ENCODE data around the gene DHRS12. TPM values are rescaled to one million over a fixed set of nuclear protein-coding genes. Genes with fewer than 3 reads are reported as not detected.

The DHRS12 gene
- total and polyA plus RNA-seq, 10 donors, result 11.3 to 22.8 (median 16.9) TPM

GRCh38 chr13:51786425-51787265 lies 17.3 kb downstream of the DHRS12 start:
- no peak for DNase-seq
- Histone ChIP-seq H3K27me3 (replicated peaks in 1 of 7) (no peaks in the 10 kb centered on the region), H3K36me3 (peaks cover 0 to 32% (median 0%) of the 10 kb centered on the region in 6 donors), H3K27ac (no peak overlapping the region), H3K4me3 (no peak overlapping the region), H3K4me1 (peaks cover 0 to 12% (median 0%) of the 10 kb centered on the region in 6 donors), H3K9me3 (no peaks in the 10 kb centered on the region)
- intact Hi-C loops (cut with DNase I; ENCODE audit: low total_unique reads), result no loop called here
- WGBS, 5 donors, result 77 to 87% (median 85%) methylated on average over 10 of the region's 10 CpGs
- TF ChIP-seq CTCF (IDR thresholded peaks at IDR 0.05 in 8 of 11, conservative IDR thresholded peaks at IDR 0.05 in 3 of 11) (no peak), POLR2AphosphoS5 (IDR thresholded peaks at IDR 0.05) (no peak), POLR2A (IDR thresholded peaks at IDR 0.05) (no peak)

GRCh38 chr13:51785712-51786424 lies 18.1 kb downstream of the DHRS12 start:
- Histone ChIP-seq H3K4me3 (no peak overlapping the region), H3K4me1 (peaks cover 0 to 12% (median 0%) of the 10 kb centered on the region in 6 donors), H3K27ac (no peak overlapping the region), H3K9me3 (no peaks in the 10 kb centered on the region), H3K27me3 (replicated peaks in 1 of 7) (no peaks in the 10 kb centered on the region), H3K36me3 (peaks cover 0 to 28% (median 0%) of the 10 kb centered on the region in 6 donors)
- DNase-seq, result no peak
- intact Hi-C loops (cut with DNase I; ENCODE audit: low total_unique reads), result no loop called here
- WGBS, 5 donors, result 42 to 65% (median 57%) methylated on average over 12 of the region's 12 CpGs
- TF ChIP-seq CTCF (IDR thresholded peaks at IDR 0.05 in 8 of 11, conservative IDR thresholded peaks at IDR 0.05 in 3 of 11), result no peak
- peak in 2 of 3 donors; percentile 21 to 30 for TF ChIP-seq POLR2AphosphoS5 (IDR thresholded peaks at IDR 0.05)
- TF ChIP-seq POLR2A (IDR thresholded peaks at IDR 0.05), result no peak

GRCh38 chr13:51784097-51784496 lies 19.9 kb downstream of the DHRS12 start:
- H3K4me3 ChIP-seq, result no peak overlapping the region
- no peak for DNase-seq
- peaks cover 0 to 12% (median 0%) of the 10 kb centered on the region in 6 donors for H3K4me1 ChIP-seq
- no peak overlapping the region for H3K27ac ChIP-seq
- H3K27me3 ChIP-seq (replicated peaks in 1 of 7), result no peaks in the 10 kb centered on the region
- H3K36me3 ChIP-seq, result peaks cover 0 to 12% (median 0%) of the 10 kb centered on the region in 6 donors
- H3K9me3 ChIP-seq, result no peaks in the 10 kb centered on the region
- TF ChIP-seq POLR2A (IDR thresholded peaks at IDR 0.05), result no peak
- no peak for TF ChIP-seq CTCF (IDR thresholded peaks at IDR 0.05 in 8 of 11, conservative IDR thresholded peaks at IDR 0.05 in 3 of 11)
- TF ChIP-seq POLR2AphosphoS5 (IDR thresholded peaks at IDR 0.05), result no peak
- intact Hi-C loops (cut with DNase I; ENCODE audit: low total_unique reads), result no loop called here
- 87 to 100% (median 96%) methylated on average over 1 of the region's 1 CpG for WGBS, 5 donors

Measured in spleen (tissue), 11 donors.